HG03354 (cell line): ENCODE data around the gene ZFP14.

Experiments
- ATAC-seq: cut with Tn5 transposase; IDR thresholded peaks from one replicate; pipeline ENCODE4 v1.9.1; 2021; ENCODE audit warnings: mild to moderate bottlenecking; ENCODE audit not compliant: unreplicated experiment, poor library complexity, severe bottlenecking

The ZFP14 gene

DNA sequence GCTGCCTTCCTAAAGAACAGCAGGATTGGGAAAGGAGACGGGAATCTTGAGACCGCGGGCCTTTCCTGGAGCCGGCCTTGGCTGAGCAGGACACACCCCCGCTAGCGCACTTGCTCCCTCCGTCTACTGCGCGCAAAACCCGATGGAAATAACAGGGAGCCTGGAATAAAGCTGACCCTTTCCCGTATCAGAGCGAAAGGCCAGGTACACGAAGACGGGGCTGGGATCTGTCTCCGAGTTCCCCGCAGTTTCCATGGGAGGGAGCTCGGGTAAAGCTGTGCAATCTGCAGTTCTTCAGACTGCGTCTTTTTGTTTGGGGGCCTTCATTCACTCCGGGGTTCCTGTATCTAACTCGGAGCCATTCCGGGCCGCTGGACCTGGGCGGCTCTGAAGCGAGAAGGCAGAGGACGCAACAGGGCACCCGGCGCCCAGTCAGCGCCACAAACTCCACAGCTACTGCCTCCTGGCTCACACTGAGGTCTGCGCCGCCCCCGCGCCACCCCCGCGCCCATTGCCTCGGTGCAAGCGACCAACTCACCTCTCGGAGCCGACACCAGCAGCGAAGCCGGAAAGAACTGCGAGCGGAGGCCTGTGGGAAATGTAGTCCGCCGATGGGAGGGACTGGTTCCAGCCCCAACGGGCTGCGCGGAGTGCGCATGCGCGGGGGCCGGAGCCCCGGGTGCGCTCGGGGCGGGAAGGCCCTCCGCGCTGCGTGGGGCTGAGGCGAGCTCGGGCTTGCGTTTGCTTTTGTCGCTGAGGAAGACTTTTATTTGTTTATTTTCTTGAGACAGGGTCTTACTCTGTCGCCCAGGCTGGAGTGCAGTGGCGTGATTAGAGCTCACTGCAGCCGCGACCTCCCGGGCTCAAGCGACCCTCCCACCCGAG is at the start of gene ZFP14:
Gene ZFP14, minus strand, starts transcription at position 577 of the 885 bp plus-strand sequence. CDS start 11,309 bp downstream, outside the sequence.
- peak; percentile 99 for ATAC-seq

DNA sequence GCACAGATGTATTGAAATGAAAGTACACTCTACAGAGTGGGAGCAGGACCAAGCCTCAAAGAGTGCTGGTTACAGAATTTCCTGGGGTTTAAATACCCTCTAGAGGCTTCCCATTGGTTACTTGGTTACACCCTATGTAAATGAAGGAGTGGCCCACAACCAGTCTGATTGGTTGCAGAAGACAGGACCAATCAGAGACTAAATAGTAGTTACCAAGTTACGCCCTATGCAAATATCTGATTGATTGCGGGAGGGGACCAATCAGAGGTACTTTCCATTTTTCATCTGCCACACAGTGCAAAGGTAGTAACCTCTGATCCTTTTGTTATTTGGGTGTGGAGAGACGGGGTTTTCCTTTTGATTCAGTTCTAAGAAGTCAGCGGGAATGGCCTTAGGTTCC is 44.9 kb upstream of the ZFP14 start:
- ATAC-seq = no peak

DNA sequence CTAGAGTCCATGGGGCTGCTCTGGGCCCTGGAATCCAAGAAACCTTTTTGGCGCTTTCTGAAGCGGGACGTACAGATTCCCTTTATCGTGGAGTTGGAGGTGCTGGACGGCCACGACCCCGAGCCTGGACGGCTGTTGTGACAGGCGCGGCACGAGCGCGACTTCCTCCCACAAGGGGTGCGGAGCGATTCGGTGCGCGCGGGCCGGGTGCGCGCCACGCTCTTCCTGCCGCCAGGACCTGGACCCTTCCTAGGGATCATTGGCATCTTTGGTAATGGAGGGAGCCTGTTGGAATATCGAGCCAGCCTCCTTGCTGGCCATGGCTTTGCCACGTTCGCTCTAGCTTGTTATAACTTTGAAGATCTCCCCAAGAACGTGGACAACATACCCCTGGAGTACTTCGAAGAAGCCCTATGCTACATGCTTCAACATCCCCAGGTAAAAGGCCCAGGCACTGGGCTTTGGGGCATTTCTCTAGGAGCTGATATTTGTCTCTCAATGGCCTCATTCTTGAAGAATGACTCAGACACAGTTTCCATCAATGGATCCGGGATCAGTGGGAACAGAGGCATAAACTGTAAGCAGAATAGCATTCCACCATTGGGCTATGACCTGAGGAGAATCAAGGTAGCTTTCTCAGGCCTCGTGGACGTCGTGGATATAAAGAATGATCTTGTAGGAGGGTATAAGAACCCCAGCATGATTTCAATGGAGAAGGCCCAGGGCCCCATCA is 42.9 kb upstream of the ZFP14 start:
- no peak for ATAC-seq

DNA sequence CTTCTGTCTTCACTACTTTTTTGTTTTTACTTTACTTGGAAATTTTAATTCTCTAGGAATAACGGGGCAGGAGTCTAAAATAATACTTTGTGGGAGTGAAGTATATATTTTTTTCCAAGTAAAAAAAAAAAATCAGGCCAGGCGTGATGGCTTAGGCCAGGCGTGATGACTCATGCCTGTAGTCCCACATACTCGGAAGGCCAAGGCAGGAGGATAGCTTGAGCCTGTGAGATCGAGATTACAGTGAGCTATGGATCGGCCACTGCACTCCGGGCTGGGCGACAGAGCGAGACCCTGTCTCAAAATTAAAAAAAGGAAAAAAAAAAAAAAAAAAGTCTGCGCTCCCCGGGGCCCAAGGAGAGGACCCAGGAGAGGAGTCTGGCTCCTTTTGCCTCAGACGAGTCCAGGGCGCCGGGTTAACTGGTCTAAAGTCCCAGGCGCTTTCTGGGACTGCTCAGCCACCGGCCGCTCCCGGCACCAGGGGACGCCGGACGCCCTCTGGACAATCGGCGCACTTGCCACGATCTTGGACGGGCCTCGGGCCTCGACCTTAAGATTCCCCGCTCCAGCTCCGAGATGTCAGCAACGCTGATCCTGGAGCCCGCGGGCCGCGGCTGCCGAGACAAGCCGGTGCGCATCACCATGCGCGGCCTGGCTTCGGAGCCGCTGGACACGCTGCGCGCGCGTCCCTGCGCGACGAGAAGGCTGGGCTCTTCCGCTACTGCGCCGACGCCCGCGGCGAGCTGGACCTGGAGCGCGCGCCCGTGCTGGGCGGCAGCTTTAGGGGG is 42.2 kb upstream of the ZFP14 start:
- no peak for ATAC-seq

DNA sequence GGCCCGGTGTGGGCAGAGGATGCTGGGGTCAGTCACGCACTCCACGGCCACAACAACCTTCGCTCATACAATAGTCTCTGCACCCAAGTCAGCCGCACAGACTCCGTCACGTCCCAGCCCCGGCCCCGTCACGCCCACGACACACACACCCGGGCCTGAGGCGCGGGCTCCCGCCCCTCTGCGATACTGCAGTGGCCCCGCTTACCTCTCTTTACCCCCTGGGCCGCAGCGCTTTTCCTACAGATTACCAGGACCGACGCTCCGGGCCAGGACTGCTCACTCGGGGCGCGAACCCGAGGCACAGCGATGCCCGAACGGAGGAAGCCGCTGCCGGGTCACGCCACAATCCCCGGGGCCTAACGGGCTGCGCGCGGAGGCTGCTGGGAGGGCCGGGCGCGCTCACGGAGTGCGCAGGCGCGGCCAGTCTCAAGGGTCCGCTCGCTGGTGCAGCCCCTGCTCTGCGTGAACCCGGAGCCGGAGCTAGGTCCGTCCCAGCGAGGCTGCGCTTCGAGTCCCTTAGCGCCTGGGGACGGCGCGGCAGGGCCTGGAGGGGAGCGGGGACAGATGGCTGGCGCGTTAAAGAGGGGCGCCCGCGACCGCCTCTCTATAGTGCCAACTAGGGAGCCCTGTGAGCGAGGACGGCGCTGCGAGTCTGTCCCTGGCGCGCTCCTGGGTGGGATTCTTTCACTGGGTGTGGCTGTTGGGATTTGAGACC is 39.4 kb upstream of the ZFP14 start, which contains the start of gene ZFP82:
Gene ZFP82, minus strand, starts transcription at position 358 of the 715 bp plus-strand sequence. CDS start 8,855 bp downstream, outside the sequence.
- peak; percentile 83 for ATAC-seq

DNA sequence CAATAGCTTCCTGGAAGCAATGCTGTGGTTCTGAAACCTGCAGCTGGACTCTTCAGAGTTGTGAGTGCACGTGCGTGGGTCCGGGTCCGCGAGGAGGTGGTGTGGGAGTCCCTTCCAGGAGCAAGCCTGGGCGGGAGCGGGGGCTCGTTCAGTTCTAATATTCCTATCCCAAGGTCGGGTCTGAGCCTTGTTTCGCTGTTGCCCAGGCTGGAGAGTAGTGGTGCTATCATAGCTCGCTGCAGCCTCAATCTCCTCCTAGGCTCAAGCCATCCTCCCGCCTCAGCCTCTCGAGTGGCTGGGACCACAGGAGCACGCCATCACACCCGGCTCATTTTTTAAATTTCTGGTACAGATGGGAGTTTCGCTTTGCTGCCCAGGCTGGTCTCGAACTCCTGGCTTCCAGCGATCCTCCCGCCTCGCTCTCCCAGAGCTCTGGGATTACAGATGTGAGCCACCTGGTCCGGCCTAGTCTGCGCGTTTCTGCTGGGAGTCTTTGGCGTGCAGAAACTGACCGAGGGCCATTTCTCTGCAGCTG is 38.8 kb upstream of the ZFP14 start:
- no peak for ATAC-seq

DNA sequence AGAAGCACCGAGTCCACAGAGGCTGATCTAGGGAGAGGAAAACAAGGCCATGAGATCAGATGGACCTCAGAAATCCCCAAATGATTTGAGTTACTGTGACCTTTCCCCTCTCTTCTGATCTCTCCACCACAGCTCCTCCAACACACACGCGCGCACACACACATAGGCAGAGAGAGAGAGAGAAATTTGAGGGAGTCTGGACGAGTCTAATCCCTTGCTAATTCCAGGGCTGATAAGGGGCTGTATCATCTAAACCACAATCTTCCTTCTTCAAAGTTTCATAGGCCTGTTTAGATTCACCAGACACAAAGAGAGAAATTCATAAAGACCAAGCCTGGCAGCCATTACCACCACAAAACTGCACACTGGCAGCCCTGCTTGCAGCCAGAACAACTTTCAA is 30.8 kb upstream of the ZFP14 start:
- ATAC-seq = no peak

DNA sequence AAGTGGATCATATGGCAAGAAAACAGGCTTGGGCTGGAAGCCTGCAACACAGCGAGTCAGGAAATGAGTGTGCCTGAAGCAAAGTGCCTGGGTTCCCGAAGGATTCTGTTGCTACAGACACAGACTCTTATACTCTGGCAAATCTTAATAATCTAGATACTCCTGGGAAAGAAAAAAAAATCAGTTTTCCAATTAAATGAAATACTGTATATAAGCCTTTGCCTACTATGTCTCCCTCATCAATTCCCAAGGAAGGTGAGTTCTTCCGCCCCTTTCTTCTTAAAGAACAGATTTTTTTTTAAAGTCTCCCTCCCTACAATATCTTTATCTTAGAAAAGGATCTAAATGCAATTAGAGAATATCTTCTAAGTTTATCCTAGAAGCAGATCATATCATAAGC is 29.1 kb upstream of the ZFP14 start:
- ATAC-seq = no peak

DNA sequence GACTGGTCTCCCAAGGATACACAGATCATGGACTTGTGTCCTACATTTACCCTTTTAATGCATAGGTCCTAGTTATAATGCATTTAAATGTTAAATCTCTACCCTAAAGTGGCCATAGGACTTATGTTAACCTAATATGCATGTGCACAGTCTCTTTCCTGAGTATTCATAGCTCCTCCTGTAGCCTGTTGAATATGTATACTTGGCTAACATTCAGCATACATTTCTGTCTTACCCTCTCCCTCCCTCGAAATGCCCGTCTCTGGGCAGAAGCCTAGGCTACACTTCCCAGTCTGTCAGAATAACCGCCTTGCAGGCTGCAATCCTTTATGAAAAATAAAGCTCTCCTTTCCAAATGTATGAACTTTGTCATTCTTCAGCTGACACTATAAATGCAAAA is 25.5 kb upstream of the ZFP14 start:
- ATAC-seq = no peak

DNA sequence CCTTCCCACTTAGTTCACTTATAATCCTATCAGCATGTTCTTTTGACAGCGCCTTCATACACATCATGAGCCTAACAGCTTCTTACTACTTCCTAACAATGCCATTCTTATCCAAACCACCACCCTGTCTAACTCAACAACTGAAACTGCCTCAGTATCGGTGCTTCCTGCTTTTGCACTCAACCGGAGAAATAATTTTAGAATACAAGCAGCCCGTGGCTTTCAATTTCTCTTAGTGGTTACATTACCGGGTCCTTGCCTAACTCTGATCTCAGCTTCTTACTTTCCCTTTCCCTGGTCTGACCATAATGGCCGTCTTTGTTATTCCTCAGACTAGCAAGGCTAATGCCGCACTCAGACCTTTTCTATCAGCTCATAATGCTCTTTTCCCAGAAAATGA is 22.5 kb upstream of the ZFP14 start:
- ATAC-seq = no peak

DNA sequence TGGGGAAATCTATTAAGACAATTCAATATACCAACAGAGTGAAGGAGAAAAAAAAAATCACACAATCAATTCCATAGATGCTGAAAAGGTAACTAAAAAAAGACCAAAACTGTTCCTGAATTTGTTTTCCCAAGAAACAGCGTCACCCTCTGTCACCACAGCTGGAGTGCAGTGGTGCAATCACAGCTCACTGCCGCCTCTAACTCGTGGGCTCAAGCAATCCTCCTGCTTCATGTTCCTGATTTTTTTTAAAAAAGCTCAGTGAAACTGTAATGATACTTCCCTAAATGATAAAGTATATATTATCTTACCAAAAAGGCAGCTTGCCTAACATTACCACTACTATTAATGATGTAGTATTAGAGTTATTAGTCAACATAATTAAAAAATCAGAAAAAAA is 19.6 kb upstream of the ZFP14 start:
- no peak for ATAC-seq

DNA sequence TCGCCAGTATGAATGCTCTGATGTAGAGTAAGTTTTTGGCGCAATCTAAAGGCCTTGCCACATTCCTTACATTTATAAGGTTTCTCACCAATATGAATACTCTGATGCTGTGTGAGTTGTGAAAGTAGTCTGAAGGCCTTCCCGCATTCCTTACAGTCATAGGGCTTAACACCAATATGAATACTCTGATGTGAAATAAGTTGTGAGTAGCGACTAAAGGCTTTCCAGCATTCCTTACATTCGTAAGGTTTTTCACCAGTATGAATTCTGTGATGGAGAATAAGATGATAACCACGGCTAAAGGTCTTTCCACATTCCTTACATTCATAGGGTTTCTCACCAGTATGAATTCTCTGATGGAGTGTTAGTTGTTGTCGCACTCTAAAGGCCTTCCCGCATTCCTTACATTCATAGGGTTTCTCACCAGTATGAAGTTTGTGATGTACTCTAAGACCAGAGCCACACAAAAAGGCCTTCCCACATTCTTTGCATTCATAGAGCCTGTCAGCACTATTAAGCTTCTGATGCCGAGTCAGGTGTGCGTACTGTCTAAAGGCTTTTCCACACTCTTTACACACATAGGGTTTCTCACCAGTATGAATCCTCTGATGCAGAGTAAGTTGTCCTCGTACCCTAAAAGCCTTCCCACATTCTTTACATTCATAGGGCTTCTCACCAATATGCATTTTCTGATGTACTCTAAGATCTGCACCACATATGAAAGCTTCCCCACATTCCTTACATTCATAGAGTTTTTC is 14.1 kb upstream of the ZFP14 start:
- ATAC-seq = no peak

DNA sequence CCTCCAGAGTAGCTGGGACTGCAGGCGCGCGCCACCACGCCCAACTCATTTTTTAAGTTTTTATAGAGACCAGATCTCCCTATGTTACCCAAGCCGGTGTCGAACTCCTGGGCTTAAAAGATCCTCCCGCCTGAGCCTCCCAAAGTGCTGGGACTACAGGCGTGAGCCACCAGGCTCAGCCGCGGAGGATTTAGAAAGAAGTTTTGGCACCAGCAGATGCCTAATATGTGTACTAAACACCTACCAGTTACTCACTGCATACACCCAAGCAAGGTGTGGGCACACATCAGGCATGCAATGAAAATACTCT is 464 bp upstream of the ZFP14 start:
- ATAC-seq = no peak

DNA sequence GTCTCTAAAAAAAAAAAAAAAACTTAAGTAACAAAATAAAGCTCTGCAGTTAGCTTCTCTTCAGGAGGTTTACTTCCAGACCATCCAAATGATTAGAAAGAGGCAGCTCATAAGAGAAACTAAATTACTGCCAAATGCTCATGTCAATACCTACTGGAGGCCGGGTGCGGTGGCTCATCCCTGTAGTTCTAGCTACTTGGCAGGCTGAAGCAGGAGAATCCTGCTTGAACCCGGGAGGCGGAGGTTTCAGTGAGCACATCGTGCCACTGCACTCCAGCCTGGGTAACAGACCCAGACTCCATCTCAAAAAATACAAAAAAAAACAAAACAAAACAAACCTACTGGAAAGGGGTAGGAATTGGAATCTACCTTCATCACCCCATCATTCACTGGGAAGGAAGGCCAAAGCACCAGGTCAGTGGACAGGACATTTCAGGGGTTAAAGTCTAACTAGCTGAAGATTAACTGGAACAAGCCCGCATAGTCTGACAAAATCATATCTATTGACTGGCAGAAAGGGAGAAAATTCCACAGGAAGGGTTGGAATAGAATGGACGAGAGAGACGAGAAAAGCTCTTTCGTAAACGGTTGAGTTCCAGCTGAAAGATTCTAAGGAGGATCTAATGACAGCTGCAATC is 1.3 kb downstream of the ZFP14 start:
- no peak for ATAC-seq

DNA sequence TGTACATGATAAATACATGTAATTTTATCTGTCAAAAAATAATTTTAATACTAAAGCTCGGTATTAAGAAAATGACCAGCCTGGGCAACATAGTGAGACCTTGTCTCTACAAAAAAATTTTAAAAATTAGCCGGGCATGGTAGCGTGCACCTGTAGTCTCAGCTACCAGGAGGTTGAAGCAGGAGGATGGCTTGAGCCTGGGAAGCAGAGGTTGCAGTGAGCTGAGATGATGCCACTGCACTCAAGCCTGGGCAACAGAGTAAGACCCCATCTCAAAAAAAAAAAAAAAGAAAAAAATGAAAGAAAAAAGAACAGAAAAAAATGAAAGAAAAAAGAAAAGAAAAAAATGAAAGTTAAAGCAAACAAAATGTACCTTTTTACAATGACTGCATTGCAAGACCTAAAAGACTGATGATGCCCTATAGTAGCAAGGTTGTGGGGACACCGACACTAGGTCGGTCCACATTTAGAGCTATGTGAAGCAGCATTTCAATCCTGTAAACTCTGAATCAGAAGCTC is 5.3 kb downstream of the ZFP14 start:
- no peak for ATAC-seq

DNA sequence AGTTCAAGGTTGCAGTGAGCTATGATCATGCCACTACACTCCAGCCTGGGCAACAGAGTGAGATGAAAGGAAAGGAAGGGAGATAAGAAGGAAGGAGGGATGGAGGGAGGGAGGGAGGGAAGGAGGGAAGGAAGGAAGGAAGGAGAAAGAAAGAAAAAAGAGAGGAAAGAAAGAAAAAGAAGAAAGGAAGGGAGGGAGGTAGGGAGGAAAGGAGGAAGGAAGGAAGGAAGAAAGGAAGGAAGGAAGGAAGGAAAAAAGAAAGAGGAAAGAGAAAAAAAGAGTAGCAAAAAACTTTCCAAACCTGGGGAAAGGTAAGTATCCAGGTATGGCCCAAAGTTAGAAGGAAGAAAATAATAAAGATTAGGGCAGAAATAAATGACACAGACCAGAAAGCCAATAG is 7.1 kb downstream of the ZFP14 start:
- ATAC-seq = no peak

DNA sequence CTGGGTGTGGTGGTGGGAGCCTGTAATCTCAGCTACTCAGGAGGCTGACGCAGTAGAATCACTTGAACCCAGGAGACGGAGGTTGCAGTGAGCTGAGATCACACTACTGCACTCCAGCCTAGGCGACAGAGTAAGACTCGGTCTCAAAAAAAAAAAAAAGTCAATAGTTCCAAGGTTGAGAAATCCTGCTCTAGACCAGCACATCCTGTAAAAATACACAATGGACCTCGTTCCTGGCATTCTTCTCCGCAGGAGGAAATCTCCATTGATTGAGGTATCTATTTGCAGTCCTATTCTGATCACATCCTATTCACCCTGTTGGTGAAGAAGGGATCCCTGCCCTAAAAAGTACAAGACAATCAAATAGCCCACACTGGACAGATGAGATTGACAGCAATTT is 15.2 kb downstream of the ZFP14 start:
- no peak for ATAC-seq

DNA sequence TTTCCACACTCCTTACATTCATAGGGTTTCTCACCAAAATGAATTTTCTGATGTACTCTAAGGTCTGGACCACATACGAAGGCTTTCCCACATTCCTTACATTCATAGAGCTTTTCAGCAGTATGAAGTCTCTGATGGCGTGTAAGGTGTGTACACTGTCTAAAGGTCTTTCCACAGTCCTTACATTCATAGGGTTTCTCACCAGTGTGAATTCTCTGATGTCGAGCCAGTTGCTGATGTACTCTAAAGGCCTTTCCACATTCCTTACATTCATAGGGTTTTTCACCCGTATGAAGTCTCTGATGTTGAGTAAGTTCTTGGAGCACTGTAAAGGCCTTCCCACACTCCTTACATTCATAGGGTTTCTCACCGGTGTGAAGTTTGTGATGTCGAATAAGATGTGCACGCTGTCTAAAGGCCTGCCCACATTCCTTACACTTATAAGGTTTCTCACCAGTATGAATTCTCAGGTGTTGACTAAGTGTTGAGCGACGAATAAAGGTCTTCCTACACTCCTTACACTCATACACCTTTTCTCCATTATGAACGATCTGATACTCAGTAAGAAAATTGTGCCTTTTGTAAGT is 38.1 kb downstream of the ZFP14 start:
- no peak for ATAC-seq
